ENCODE measurements around the gene MTFMT.
"Not testable (repeated sequence)": the region's sequence is repeated elsewhere in the genome, so short reads cannot be mapped to it uniquely, and the experiment has no call there.

Gene MTFMT

GRCh38 chr15:65028921-65029735, at the start of gene MTFMT:
Gene MTFMT, minus strand, starts transcription at chr15:65029639. Its CDS starts 26 bp downstream, at chr15:65029613.
- no peak for DNase-seq

GRCh38 chr15:65077981-65078352, 48.5 kb upstream of the MTFMT start:
- DNase-seq: no peak

- DNase-seq: no peak
Observed at GRCh38 chr15:65077291-65077980, 48.0 kb upstream of the MTFMT start.

GRCh38 chr15:65076486-65077290, 47.2 kb upstream of the MTFMT start, which contains the start of gene KBTBD13:
Gene KBTBD13, plus strand, starts transcription at chr15:65076746. Its CDS starts 70 bp downstream, at chr15:65076816.
- DNase-seq: no peak

- not testable (repeated sequence) for DNase-seq
Observed at GRCh38 chr15:65075607-65076395, 46.4 kb upstream of the MTFMT start.

GRCh38 chr15:65074946-65075345, 45.5 kb upstream of the MTFMT start:
- DNase-seq: not testable (repeated sequence)

GRCh38 chr15:65072617-65073016, 43.2 kb upstream of the MTFMT start:
- DNase-seq: no peak

- no peak for DNase-seq
Observed at GRCh38 chr15:65072027-65072426, 42.6 kb upstream of the MTFMT start.

GRCh38 chr15:65071381-65071811, 42.0 kb upstream of the MTFMT start:
- DNase-seq: no peak

GRCh38 chr15:65069779-65070546, 40.5 kb upstream of the MTFMT start:
- DNase-seq: no peak

- no peak for DNase-seq
Observed at GRCh38 chr15:65069179-65069578, 39.7 kb upstream of the MTFMT start.

GRCh38 chr15:65068403-65068788, 39.0 kb upstream of the MTFMT start:
- DNase-seq: no peak

- no peak for DNase-seq
Observed at GRCh38 chr15:65067645-65068402, 38.4 kb upstream of the MTFMT start, which contains the start of gene RASL12. Gene RASL12, minus strand, starts transcription at chr15:65067991. Its CDS starts 156 bp downstream, at chr15:65067835.

GRCh38 chr15:65067317-65067644, 37.8 kb upstream of the MTFMT start:
- no peak for DNase-seq

GRCh38 chr15:65066635-65067316, 37.3 kb upstream of the MTFMT start:
- no peak for DNase-seq

- no peak for DNase-seq
Observed at GRCh38 chr15:65066001-65066634, 36.7 kb upstream of the MTFMT start.

GRCh38 chr15:65062726-65063125, 33.3 kb upstream of the MTFMT start:
- DNase-seq: no peak

- DNase-seq: no peak
Observed at GRCh38 chr15:65062061-65062460, 32.6 kb upstream of the MTFMT start.

- no peak for DNase-seq
Observed at GRCh38 chr15:65060641-65061397, 31.4 kb upstream of the MTFMT start.
